ENCODE data around the gene MRPS27.

Gene MRPS27

DNA sequence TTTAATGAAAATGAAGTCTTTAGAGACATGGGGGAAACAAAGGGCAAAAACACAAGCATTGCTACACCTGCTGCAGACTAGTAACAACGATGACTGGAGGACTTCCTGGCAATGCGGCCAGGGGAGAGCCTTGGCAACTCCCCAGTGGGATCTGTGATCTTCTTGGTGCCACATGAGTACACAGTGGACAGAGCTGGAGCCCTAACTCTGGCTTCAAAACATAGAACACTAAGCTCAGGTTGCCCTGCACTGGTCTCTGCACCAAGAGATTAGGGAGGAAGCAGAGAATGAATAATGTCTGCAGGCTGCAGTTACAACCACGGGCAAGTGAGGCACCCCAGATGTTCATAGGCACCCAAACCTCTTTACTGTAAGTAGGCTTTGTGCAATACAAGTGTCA lies 91.1 kb downstream of the MRPS27 start:
- DNase-seq: no peak

DNA sequence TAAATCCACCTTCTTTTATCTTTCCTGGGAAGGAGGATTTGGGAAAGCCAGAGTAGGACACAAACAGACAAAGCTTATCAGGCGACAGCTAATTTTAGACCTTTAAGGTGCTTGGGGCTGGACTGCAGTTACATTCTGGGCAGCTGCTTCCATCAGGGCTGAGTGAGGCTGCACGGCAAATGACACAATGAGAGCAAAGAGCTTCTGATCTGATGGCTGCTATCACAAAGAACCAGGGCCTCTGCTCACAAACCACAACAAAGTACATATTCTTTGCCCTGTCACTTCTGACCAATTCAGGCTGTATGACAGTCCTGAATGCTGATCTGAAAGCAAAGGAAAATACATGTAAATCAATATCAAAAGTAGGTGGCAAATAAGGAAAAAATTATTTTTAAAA lies 93.1 kb downstream of the MRPS27 start:
- no peak for DNase-seq

DNA sequence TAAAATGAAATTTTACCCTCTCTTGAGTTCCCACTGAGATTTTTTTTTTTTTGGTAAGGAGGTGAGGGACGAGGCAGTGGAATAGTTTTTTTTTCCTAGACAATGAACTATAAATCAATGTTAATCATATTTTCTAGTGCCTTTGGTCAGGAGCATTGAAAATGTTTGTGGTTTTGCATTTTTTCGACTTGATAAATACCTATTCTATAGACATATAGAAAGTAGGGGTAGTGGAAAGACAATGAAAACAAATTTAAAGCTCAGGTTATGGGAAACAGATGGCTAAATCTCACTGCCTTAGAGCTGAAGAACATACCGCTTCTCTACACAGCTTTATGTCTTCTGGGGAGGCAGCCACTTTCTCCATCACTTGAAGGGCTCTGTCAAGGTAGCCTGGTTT lies 94.3 kb downstream of the MRPS27 start:
- DNase-seq: no peak

DNA sequence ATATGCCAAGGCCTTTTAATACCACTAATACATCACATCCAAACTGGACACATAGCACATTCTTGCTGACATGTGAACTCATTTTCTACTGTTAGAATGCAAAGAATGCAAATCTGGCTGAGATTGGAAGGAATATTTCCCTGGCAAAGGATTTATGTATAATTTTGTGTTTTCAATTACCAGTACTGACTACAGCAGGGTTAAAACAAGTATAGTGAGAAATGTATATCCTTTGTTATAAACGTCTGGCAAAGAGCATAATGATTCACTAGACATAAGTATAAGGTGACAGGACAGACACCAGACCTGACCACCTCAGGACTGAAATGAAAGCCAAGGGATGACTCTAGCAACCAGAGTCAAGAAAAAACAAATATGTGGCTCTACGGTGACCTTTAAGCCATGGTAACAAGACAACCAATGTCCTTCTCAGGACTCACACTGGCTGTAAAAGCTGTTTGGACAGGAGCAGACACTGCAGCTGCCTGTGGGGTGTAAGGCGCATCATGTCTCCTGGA lies 95.0 kb downstream of the MRPS27 start:
- DNase-seq: no peak

DNA sequence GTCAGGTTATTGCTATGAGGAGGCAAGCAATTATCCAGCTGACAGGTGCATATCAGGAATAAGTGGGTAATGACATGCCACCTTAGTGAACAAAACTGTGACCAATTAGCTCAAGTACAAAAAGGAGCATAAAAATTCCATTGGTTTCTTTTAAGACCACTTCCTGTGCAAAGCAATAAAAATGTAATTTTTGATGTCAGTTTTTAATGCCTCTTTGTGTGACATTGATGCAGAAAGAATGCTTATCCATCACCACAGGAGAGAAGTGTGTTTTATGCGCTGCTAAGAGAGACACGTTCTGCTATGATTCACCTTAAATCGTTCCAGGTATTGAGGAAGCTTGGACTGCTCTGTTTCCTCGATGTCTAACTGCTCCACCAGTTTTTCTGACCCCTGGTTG lies 96.7 kb downstream of the MRPS27 start:
- DNase-seq: no peak

DNA sequence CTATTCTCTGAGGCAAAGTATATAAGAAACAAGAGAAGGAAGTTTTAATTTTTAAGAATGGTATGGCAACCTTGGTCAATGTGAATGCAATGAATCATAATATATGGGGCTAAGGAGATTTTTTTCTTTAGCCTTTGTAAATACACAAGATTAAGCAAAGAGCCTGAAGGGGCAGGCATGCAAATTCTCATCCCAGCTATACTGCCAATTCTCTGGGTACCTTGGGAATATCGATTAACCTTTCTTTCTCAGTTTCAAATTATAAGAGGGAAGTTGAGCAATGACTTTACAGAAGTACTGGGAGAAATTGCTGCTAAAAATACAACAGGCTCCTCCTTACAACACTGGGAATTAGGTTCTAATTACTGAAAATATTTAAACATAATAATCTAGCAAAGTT lies 97.5 kb downstream of the MRPS27 start:
- no peak for DNase-seq

DNA sequence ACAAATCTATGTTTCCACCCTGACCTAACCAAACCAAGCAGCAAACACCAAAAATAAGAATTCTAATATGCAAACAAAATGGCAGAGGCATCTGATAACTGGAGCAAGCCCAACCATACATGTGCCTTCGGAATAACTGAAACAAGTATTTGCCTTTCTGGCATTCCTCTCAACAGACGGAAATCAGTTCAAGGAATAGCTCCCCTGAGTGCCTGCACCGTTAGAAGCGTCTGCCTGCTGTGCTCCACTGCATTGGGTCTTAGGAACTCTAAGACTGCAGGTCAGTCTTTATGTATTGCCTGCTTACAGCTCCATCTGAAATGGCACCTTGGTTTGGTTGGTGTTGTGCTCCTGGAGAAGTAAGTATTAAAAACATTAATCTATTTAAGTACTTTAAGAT lies 98.5 kb downstream of the MRPS27 start:
- no peak for DNase-seq

DNA sequence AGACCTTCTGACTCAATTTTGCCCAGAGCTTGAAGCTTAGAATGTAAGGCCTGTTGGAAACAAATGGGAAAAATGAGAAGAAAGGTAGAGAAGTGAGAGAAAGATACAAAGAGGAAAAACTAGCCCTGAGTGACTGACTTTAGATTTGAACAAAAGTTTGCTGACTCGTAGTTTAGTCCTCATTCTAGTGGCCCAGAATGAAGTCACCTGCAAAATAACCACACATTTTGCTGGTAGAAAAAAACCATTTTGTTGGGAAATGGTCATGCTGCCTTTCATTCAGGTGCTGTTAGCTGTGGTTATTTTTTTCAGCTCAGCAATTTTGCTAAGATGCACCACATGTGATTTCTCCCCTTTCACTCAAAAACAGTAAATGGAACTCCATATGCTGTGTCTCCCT lies 98.9 kb downstream of the MRPS27 start:
- no peak for DNase-seq

DNA sequence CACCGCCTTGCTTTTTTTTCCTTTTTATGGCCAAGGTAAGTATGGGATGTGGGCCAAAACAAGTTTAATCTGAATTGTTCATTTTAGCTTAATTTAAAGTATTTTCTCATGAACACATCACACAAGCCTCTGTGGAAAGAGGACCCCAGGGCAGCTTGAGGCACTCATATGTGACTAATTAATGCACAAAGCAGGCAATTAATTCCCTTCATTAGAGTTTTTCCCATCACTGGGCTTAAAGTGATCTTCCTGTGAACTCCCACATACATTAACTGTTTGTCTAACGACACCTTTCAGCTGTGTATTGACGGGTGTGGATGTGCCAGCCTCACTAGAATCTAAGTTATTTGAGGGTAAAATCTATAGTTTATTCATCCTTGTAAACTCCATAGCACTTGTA lies 103.3 kb downstream of the MRPS27 start:
- DNase-seq: no peak

DNA sequence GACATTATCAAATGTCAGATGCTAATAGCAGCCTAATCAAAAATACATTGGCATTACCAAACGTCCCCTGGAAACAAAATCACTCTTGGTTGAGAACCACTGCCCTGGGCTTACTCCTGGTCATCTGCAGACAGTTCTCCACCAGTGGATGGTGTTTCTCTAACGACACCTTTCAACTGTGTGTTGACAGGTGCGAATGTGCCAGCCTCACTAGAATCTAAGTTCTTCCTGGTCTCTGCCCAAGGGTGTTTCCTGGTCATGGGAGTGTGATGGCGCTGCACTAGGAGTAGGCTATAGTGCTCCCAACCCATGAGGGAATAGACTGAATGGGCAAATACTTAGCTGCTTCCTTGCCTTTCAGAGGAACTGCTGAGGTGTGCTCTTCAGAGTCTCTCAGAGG lies 105.9 kb downstream of the MRPS27 start:
- DNase-seq: no peak

DNA sequence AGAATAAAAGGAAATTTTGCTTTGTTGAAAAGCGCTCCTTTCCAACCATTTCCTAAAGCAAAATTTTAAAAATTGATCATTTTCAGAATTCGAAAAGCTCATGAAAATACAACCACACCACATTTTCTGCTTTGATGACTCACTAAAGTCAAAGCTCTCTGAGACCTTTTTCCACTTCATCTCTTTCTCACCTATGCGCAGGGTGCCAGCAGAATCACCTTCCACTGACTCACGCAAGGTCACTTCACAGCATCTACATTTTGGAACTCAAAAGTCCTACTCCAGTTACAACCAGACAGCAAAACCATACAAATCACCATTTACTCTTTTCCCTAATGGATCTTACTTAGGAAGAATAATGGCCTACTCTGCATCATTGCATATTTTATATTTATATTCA lies 106.6 kb downstream of the MRPS27 start:
- no peak for DNase-seq

DNA sequence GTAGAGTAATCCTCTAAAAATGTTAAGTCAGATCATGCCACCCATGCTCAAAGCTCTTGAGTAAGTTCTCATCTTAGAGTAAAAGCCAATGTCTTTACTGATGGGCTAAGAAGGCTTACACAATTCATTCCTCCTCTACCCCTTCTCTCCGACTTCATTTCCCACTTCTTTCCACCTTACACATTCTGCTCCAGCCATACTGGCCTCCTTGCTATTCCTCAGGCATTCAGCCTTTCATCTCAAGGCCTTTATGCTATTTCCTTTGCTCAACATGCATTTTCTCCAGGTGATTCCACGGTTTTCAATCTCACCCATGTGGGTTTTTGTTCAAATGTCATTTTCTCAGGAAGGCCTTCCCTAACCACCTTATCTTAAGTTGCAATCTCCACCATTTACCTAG lies 107.9 kb downstream of the MRPS27 start:
- no peak for DNase-seq

DNA sequence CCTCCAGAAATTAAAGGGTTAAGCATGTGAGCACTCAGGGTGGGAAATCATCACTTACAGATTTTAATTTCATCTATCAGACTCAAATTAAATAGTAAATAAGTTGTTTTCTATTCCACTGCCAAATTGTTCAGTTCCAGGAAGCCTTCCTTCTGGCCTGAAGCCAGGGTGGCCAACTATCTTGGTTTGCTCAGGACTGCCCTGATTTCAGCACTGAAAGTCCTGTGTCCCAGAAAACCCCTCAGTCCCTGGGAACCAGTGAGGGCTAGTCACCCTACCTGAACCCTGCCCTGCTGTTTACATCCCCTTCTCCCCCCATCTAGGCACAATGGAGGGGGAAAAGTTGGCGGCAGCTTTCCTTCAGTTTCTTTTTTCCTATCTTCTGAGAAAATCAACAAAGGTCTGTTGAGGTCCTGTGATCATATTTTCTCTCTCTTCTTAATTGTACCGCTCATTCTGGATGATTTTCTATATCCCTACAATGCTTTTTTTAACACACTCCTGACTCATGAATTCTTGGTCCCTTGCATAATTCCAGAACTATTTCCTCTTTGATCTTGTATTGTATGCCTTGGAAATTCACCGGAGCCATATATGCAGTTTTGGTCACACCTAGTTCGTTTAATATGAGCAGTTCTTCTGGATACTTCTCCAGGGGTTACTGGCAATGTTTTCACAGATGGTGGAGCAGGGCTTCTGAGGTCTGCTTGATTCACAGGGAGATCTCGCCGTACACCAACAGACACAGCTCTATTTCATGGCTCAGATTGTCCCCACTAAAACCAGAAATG lies 109.0 kb downstream of the MRPS27 start:
- DNase-seq: no peak

DNA sequence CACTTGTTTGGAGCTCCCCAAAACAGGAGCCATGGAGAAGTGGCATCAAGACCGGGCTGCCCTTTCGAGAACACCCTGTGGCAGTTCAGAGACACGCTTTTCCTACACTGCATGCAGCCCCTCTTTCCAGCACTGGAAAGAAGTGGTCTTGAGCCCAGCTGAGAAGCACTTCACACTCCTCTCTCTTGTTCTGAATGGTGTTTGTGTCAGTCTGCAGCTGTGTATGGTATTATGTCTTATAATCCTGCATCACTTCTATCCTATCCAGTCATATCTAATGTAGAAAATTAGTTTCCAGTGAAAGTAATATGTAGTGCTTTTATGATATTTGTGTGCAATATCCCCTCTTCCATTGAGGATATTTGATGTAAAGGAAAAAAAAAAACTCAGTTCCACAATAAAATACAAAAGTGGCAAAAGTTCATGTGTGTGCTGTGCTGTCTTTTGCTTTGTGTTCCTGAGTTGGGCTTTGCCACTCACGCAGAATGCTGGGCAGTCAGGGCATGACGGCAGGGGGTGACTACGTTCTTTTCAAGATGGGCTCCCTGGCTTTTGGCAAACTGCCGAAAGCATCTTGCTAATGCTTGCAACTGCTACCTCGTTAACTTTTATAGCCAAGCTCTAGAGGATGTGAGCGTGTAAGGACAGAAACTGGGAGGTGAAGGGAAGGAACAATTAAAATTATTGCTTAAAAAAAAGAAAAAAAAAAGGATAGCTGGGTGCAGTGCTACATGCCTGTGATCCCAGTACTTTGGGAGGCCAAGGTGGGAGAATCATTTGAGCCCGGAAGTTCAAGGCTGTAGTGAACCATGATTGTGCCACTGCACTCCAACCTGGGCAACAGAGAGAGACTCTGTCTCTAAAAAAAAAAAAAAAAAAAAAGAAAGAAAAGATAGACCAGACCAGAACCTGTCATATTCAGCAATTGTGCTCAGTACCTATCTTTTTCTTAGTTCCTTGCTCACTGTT lies 110.6 kb downstream of the MRPS27 start:
- no peak for DNase-seq

DNA sequence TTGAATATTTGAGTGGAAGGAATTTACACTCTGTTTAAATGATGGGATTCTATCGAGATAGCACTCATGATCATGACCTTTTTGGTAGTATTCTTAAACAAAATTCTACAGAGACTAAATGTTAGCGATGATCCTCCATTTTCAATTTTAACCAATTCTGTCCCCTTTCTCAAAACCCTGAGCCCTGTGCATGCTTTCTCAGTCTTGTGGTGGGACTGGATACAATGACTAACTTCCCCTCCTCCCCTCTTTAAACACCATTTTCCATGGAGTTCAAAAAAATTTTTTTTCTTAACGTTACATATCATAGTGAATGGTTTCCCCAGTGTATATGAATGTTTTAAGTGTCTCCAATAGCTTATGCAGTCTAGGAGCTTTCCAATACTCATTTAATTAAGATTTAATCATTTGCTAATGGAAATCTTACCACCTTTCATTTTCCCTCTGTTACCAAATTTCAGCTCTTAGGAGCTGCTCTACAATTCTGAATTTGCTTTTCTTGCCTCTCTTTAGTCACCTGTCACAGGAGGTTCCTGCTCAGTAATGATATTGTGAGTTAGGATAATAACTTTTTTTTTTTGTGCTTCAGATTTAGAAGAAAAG lies 111.6 kb downstream of the MRPS27 start:
- DNase-seq: no peak

DNA sequence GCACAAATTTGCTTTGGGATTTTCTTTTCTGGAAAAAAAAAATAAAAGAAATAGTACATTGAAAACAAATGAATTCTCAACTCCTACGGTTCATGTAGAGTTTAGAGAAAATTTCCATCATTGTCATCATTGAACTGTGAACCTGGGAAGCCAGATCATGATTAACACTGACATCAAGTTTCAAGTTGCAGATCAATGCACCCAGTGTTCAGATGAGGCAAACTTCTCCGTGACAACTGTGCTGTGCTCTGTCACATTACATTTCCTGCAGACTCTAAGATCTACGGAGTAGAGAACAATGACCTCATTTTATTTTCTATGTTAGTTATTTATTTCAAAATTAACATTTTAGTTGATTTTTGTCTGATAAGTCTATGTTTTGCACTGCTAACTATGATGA lies 113.0 kb downstream of the MRPS27 start:
- DNase-seq: no peak

DNA sequence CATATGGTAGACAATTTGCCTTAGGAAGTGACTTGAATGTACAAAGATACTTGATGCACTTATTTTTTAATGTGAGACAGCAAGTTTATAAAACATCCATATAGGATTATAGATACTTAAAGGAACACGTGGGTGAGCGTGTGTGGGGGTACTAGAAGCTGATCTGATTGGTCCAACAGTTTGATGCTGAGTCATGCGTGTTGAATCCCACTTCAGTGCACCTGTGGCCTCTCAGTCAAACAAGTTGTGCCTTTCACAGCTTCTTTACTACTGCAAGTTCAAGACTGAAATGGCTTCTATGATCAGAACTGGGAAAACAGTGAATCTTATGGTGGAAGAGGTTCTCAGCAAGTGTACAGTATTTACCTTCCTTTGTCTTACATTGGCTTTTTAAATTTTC lies 113.9 kb downstream of the MRPS27 start:
- no peak for DNase-seq

DNA sequence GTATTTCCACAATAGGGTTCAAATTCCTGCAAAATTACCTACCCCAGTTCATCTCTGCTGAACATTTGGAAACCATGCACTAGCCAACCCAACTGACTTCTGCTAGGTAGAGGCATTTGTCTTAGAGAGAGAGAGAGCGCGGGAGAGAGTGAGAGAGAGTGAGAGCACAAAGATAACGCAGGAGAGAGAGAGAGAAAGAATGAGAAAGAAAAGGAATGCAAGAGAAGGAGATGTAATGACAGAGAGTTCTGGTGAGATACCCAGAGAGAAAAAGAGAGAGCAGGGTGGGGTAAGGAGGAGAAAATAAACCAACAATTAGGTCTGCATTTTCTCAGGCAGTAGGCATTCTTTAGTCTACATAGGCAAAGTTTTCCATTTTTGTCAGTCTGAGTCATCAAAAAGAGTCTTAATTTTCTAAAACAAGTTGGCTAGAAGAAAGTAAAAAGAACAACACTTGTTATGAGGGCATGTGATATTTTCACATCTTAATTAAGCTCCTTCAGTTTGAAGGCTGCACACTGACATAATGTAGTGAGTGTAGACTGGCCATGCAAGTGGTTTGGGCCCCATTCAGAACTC lies 114.5 kb downstream of the MRPS27 start:
- no peak for DNase-seq

DNA sequence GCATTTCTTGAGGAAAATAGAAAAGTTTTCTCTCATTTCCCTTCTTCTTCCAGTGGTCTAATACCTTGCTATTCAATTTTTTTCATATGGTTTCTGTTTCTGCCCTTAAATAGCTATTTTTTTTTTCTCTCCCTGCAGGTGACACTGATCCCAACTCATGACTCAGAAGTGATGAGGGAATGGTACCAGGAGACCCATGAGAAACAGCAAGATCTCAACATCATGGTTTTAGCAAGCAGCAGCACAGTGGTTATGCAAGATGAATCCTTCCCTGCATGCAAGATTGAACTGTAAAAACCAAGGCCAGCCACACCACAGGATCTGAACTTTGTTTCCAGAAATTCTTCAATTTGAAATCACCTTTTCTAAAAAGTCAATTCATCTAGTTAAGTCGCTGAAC lies 115.1 kb downstream of the MRPS27 start:
- DNase-seq: no peak

DNA sequence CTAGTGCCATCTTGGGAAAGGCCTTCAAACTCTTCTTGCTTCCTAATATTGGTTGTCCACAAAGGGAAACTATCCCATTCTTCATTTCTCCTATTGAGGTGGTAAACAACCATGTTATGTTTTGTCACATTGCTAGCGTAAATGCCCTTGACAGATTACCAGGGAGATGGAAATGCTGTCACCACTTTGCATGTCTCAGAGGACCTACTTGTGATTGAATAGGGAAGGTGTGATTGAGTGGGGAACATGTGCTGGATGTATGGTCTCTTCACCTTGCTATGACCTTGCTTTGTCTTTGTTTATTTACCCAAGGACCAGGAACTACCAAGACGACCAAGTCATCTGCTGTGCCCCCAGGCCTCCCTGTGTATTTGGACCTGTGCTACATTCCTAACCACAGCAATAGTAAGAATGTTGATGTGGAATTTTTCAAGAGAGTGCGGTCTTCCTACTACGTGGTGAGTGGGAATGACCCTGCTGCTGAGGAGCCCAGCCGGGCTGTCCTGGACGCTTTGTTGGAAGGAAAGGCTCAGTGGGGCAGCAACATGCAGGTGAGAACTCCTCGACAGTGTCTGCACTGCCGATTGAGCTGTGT lies 116.7 kb downstream of the MRPS27 start:
- no peak for DNase-seq

DNA sequence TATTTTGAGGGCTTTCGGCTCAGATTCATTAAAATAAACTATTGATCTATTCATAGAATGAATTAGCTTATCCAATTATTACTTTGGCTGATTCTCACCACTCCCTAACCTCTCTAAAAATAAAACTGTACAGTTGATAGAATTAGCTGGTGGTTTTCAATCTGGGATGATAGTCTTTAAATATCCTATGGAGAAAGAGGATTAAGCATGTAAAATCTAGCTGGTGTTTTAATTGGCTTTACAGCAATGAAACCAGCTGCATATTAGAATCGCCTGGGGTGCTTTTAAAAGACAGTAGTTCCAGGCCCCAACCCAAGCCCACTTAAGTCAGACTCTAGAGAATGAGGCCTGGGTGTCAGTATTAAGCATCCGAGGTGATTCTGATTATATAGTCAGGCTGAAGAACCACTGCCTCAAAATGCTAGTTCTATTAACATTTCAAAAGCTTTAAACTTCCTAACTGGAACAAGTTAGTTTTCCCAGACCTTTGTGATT lies 117.7 kb downstream of the MRPS27 start:
- no peak for DNase-seq

DNA sequence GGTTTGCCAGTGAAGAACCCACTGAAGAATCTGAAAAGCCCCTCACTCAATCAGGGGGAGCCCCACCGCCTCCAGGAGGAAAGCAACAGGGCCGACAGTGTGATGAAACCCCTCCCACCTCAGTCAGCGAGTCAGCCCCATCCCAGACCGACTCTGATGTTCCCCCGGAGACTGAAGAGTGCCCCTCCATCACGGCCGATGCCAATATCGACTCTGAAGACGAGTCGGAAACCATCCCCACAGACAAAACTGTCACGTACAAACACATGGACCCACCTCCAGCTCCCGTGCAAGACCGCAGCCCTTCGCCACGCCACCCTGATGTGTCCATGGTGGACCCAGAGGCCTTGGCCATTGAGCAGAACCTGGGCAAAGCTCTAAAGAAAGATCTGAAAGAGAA lies 120.4 kb downstream of the MRPS27 start:
- no peak for DNase-seq

DNA sequence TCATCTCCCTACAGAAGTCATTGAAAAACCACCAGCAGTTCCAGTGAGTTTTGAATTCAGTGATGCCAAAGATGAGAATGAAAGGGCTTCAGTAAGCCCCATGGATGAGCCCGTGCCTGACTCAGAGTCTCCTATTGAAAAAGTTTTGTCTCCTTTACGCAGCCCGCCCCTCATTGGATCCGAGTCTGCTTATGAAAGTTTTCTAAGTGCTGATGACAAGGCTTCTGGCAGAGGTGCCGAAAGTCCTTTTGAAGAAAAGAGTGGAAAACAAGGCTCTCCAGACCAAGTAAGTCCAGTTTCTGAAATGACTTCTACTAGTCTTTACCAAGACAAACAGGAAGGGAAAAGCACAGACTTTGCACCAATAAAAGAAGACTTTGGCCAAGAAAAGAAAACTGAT lies 122.6 kb downstream of the MRPS27 start:
- DNase-seq: no peak

Data from CD4-positive, alpha-beta T cell treated with Interleukin-6 for 4 hours (primary cell).